Lower leg skin (tissue), 4 donors: Measurements from ENCODE around the gene FOLR3. TPM values are rescaled to one million over a fixed set of nuclear protein-coding genes. Genes with fewer than 3 reads are reported as not detected.
"Not testable (repeated sequence)": the region's sequence is repeated elsewhere in the genome, so short reads cannot be mapped to it uniquely, and the experiment has no call there.

Experiments used
- DNase-seq, 2 donors: peaks; one replicate each; pipeline ENCODE4 v3.0.0-alpha.2; 2019; ENCODE audit warnings: low spot score in 2 of 2
- H3K4me3 ChIP-seq: fragments of 200-600 bp; sonication (generic); 2 replicates; pipeline ENCODE4 v1.5.1; 2017; ENCODE audit warnings: mild to moderate bottlenecking, low read depth; ENCODE audit not compliant: poor library complexity, severe bottlenecking
- CTCF ChIP-seq, 3 donors: fragments of 450-650 bp; IDR thresholded peaks; one replicate each; pipeline ENCODE4 v1.5.1; 2016; ENCODE audit warnings: antibody characterized with exemption in 3 of 3, mild to moderate bottlenecking in 3 of 3, moderate library complexity in 2 of 3
- POLR2A ChIP-seq, 2 donors: fragments of 450-650 bp; IDR thresholded peaks; one replicate each; pipeline ENCODE4 v1.6.1; 2016 to 2017; ENCODE audit warnings: antibody characterized with exemption in 2 of 2, mild to moderate bottlenecking in 1 of 2, moderate library complexity in 1 of 2
- WGBS, 2 donors: methylation state at CpG; one replicate each; pipeline ENCODE4 v1.1.5; 2018; 5-methylcytosine and 5-hydroxymethylcytosine counted together
- intact Hi-C: fragments of 100-400 bp; cut with DNase I; formaldehyde crosslinking; loops from one replicate; pipeline ENCODE4 v1.15.0; 2023; ENCODE audit warnings: low total_unique reads
- total RNA-seq, 4 donors: library from RNA; depleted of rRNA; stranded (reverse); fragments of >200 nt; gene quantifications; one replicate each; pipeline ENCODE4 v1.1.0, GENCODE V29; 2016

FOLR3 gene
- total RNA-seq, 4 donors from 2014 or later: 0.49 to 0.52 TPM; not detected in 2

- 74 to 83% methylated on average over 7 of the region's 7 CpGs for WGBS, 2 donors
These were observed 43.7 kb downstream of the FOLR3 start for GRCh38 chr11:72179049-72179803.

GRCh38 chr11:72179804-72180396 is 44.4 kb downstream of the FOLR3 start:
- no peak for TF ChIP-seq POLR2A (IDR thresholded peaks at IDR 0.05)
- no peak for TF ChIP-seq CTCF (IDR thresholded peaks at IDR 0.05)
- WGBS, 2 donors: 69 to 77% methylated on average over 4 of the region's 4 CpGs
- no peak overlapping the region for H3K4me3 ChIP-seq
- DNase-seq: no peak
- intact Hi-C loops: no loop called here

More at GRCh38 chr11:72179049-72179803, 43.7 kb downstream of the FOLR3 start:
- H3K4me3 ChIP-seq: no peak overlapping the region
- DNase-seq: no peak
- TF ChIP-seq POLR2A (IDR thresholded peaks at IDR 0.05) (no peak), CTCF (IDR thresholded peaks at IDR 0.05) (no peak)
- intact Hi-C loops: no loop called here

- DNase-seq: peak in 1 of 2 donors; percentile 26
- intact Hi-C loops, H3K4me3 ChIP-seq: not testable (repeated sequence)
- WGBS, 2 donors: 36 to 44% methylated on average over 6 to 7 of the region's 7 CpGs
These were observed 45.5 kb downstream of the FOLR3 start for GRCh38 chr11:72180892-72181552.

- intact Hi-C loops, H3K4me3 ChIP-seq: not testable (repeated sequence)
- peak in 1 of 2 donors; percentile 19 for DNase-seq
- WGBS, 2 donors: 54 to 69% methylated on average over 3 of the region's 3 CpGs
These were observed 46.0 kb downstream of the FOLR3 start for GRCh38 chr11:72181553-72181958.

GRCh38 chr11:72188267-72188666 is 52.7 kb downstream of the FOLR3 start:
- no peak overlapping the region for H3K4me3 ChIP-seq
- DNase-seq: peak in 1 of 2 donors; percentile 7
- 81 to 85% methylated on average over 1 of the region's 1 CpG for WGBS, 2 donors
- TF ChIP-seq POLR2A (IDR thresholded peaks at IDR 0.05) (no peak), CTCF (IDR thresholded peaks at IDR 0.05) (no peak)
- intact Hi-C loops: no loop called here

Other genes with a start within 250 kb of the FOLR3 start
- 1 to 10 TPM; 1.6 to 8.6 (median 6.5) TPM for gene XNDC1N, start 207.1 kb upstream of the FOLR3 start, total RNA-seq
- 10 to 100 TPM; 13.2 to 27.6 (median 18.6) TPM for gene RNF121, start 206.7 kb upstream of the FOLR3 start, total RNA-seq
- gene IL18BP, start 136.8 kb upstream of the FOLR3 start, total RNA-seq: 1 to 10 TPM; 3.0 to 9.1 (median 5.6) TPM
- gene NUMA1, start 55.2 kb upstream of the FOLR3 start, total RNA-seq: 100 to 1,000 TPM; 356 to 592 (median 409) TPM
- 10 to 100 TPM in 1 of 4 donors, 1 to 10 TPM in 3; 1.9 to 16.9 (median 4.9) TPM for gene LRRC51, start 54.9 kb upstream of the FOLR3 start, total RNA-seq
- 100 to 1,000 TPM in 2 of 4 donors, 10 to 100 TPM in 2; 83.6 to 112 (median 99.9) TPM for gene LAMTOR1, start 32.4 kb upstream of the FOLR3 start, total RNA-seq
- not detected for gene TOMT, start 29.8 kb upstream of the FOLR3 start, total RNA-seq
- gene ANAPC15, start 23.0 kb upstream of the FOLR3 start, total RNA-seq: 10 to 100 TPM in 3 of 4 donors, 1 to 10 TPM in 1; 5.0 to 27.8 (median 24.9) TPM
- 1 to 10 TPM in 3 of 4 donors, under 1 TPM in 1; 0.46 to 7.0 (median 4.0) TPM for gene FOLR1, start 56.4 kb downstream of the FOLR3 start, total RNA-seq
- gene FOLR2, start 81.1 kb downstream of the FOLR3 start, total RNA-seq: 10 to 100 TPM in 1 of 4 donors, 1 to 10 TPM in 3; 6.6 to 12.5 (median 7.7) TPM
- gene INPPL1, start 89.0 kb downstream of the FOLR3 start, total RNA-seq: 10 to 100 TPM; 25.0 to 68.8 (median 41.2) TPM
- gene PHOX2A, start 108.5 kb downstream of the FOLR3 start, total RNA-seq: not detected